HG02973 (cell line): ENCODE results near the gene HES3.

ENCODE experiments used
- ATAC-seq: cut with Tn5 transposase; IDR thresholded peaks from one replicate; pipeline ENCODE4 v1.9.1; 2021; ENCODE audit warnings: moderate library complexity; ENCODE audit not compliant: unreplicated experiment

Gene HES3

GRCh38 chr1:6245086-6245868 lies 1.3 kb downstream of the HES3 start:
- ATAC-seq: no peak

GRCh38 chr1:6245869-6246496 lies 2.0 kb downstream of the HES3 start:
- ATAC-seq: no peak

GRCh38 chr1:6246497-6247467 lies 2.8 kb downstream of the HES3 start:
- peak; percentile 54 for ATAC-seq

GRCh38 chr1:6247651-6248050 lies 3.7 kb downstream of the HES3 start:
- ATAC-seq: no peak

GRCh38 chr1:6248161-6248776 lies 4.3 kb downstream of the HES3 start:
- no peak for ATAC-seq

- ATAC-seq: no peak
Measured at GRCh38 chr1:6248932-6249738, 5.2 kb downstream of the HES3 start.

- ATAC-seq: no peak
Measured at GRCh38 chr1:6249739-6250689, 6.0 kb downstream of the HES3 start.

- no peak for ATAC-seq
Measured at GRCh38 chr1:6251233-6251632, 7.3 kb downstream of the HES3 start.

- ATAC-seq: no peak
Measured at GRCh38 chr1:6251681-6252373, 7.8 kb downstream of the HES3 start.

- no peak for ATAC-seq
Measured at GRCh38 chr1:6252374-6252710, 8.4 kb downstream of the HES3 start.

- no peak for ATAC-seq
Measured at GRCh38 chr1:6253380-6253779, 9.4 kb downstream of the HES3 start.

- no peak for ATAC-seq
Measured at GRCh38 chr1:6254691-6255090, 10.7 kb downstream of the HES3 start.

- ATAC-seq: no peak
Measured at GRCh38 chr1:6256645-6257044, 12.7 kb downstream of the HES3 start.

- ATAC-seq: no peak
Measured at GRCh38 chr1:6257541-6258069, 13.6 kb downstream of the HES3 start.

GRCh38 chr1:6258675-6259074 lies 14.7 kb downstream of the HES3 start:
- ATAC-seq: no peak

GRCh38 chr1:6259491-6260362 lies 15.7 kb downstream of the HES3 start:
- ATAC-seq: peak; percentile 45

- no peak for ATAC-seq
Measured at GRCh38 chr1:6260433-6260934, 16.5 kb downstream of the HES3 start.
